ENCODE results near the gene MUC2. TPM values are rescaled to one million over a fixed set of nuclear protein-coding genes. Genes with fewer than 3 reads are reported as not detected.

MUC2 gene
- total and polyA plus RNA-seq, 10 of the 15 experiments (the other 5 are each of a cell fraction or from before 2014, with no cell fraction given) = 0.23 TPM; not detected in 9

GRCh38 chr11:1049911-1050580 is 24.6 kb upstream of the MUC2 start:
- Histone ChIP-seq H2AFZ (ENCODE audit: control insufficient read depth, low read depth, low read length) (no peak overlapping the region), H3K9me3 (replicated peaks; ENCODE audit: control insufficient read depth, insufficient read depth, low read length) (no peaks in the 10 kb centered on the region), H4K20me1 (ENCODE audit: control insufficient read depth, insufficient read depth) (no peaks in the 10 kb centered on the region), H3K27ac (ENCODE audit: control insufficient read depth, insufficient read depth) (no peak overlapping the region), H3K4me3 (no peak overlapping the region), H3K36me3 (ENCODE audit: control insufficient read depth in 2 of 2, insufficient read depth in 2 of 2, low read length in 1 of 2) (no peaks in the 10 kb centered on the region), H3K27me3 (replicated peaks in 1 of 2; ENCODE audit: control insufficient read depth in 2 of 2, insufficient read depth in 2 of 2, low read length in 1 of 2) (no peaks in the 10 kb centered on the region), H3K9ac (ENCODE audit: control insufficient read depth, insufficient read depth, low read length) (no peak overlapping the region), H3K79me2 (ENCODE audit: control insufficient read depth, insufficient read depth, low read length) (no peaks in the 10 kb centered on the region), H3K4me1 (ENCODE audit: control insufficient read depth, insufficient read depth, low read length) (no peaks in the 10 kb centered on the region), H3K4me2 (ENCODE audit: control insufficient read depth, insufficient read depth) (no peak overlapping the region)
- intact Hi-C loops (cut with micrococcal nuclease; ENCODE audit: unreplicated experiment) (loop anchor here (5.0 kb wide), 1 partner anchor 123 kb away; the partner anchor contains the start of gene AP2A2), in situ Hi-C loops (cut with MboI) (loop anchor here (10.0 kb wide), 1 partner anchor 205 kb away; the partner anchor contains the start of genes POLR2L and TSPAN4)
- ChIA-PET SMC1A (ENCODE audit: uncharacterized antibody, unreplicated experiment) (no interaction called here), CTCF (interaction anchor here (1.5 to 1.8 kb wide), 2 partner anchors 199 to 203 kb away, joined by 5 to 23 read pairs; no protein-coding TSS in a partner anchor), RAD21 (ENCODE audit: unreplicated experiment) (interaction anchor here (0.6 to 0.8 kb wide), 2 partner anchors 201 to 204 kb away, joined by 3 read pairs; no protein-coding TSS in a partner anchor), POLR2A (no interaction called here)
- TF ChIP-seq EP300 (IDR thresholded peaks at IDR 0.05; ENCODE audit: borderline replicate concordance in 1 of 2, control insufficient read depth in 1 of 2, low read depth in 2 of 2, low read length in 2 of 2) (no peak), SMAD5 (IDR thresholded peaks at IDR 0.05; ENCODE audit: low read depth) (no peak), RCOR1 (conservative IDR thresholded peaks at IDR 0.05; ENCODE audit: low read depth, low read length) (no peak)
- DNase-seq (ENCODE audit: low read depth, low spot score) = no peak
- ATAC-seq = no peak
- WGBS (ENCODE audit: insufficient coverage, insufficient replicate concordance, low lambda C conversion rate, missing lambda C conversion rate) = 35% methylated on average over 16 of the region's 18 CpGs
- no peak for FAIRE-seq
- no TSS peak for BruUV-seq (replicated peaks)

GRCh38 chr11:1050581-1051355 is 23.9 kb upstream of the MUC2 start:
- Histone ChIP-seq H4K20me1 (ENCODE audit: control insufficient read depth, insufficient read depth) (no peaks in the 10 kb centered on the region), H3K27ac (ENCODE audit: control insufficient read depth, insufficient read depth) (no peak overlapping the region), H2AFZ (ENCODE audit: control insufficient read depth, low read depth, low read length) (peak overlapping the region; percentile 39), H3K4me2 (ENCODE audit: control insufficient read depth, insufficient read depth) (no peak overlapping the region), H3K36me3 (ENCODE audit: control insufficient read depth in 2 of 2, insufficient read depth in 2 of 2, low read length in 1 of 2) (no peaks in the 10 kb centered on the region), H3K27me3 (replicated peaks in 1 of 2; ENCODE audit: control insufficient read depth in 2 of 2, insufficient read depth in 2 of 2, low read length in 1 of 2) (no peaks in the 10 kb centered on the region), H3K9me3 (replicated peaks; ENCODE audit: control insufficient read depth, insufficient read depth, low read length) (no peaks in the 10 kb centered on the region), H3K4me1 (ENCODE audit: control insufficient read depth, insufficient read depth, low read length) (no peaks in the 10 kb centered on the region), H3K79me2 (ENCODE audit: control insufficient read depth, insufficient read depth, low read length) (no peaks in the 10 kb centered on the region), H3K9ac (ENCODE audit: control insufficient read depth, insufficient read depth, low read length) (no peak overlapping the region), H3K4me3 (no peak overlapping the region)
- ATAC-seq (peak; percentile 100), DNase-seq (ENCODE audit: low read depth, low spot score) (no peak), FAIRE-seq (peak; percentile 88)
- SMC1A ChIA-PET (ENCODE audit: uncharacterized antibody, unreplicated experiment) = no interaction called here
- POLR2A ChIA-PET = no interaction called here
- BruUV-seq (replicated peaks) = no TSS peak
- 23% methylated on average over 34 of the region's 39 CpGs for WGBS (ENCODE audit: insufficient coverage, insufficient replicate concordance, low lambda C conversion rate, missing lambda C conversion rate)
- intact Hi-C loops (cut with micrococcal nuclease; ENCODE audit: unreplicated experiment) = loop anchor here (1.0 to 5.0 kb wide), 2 partner anchors 123 to 202 kb away; partner anchors contain the start of gene AP2A2
- CTCF ChIA-PET = interaction anchor here (1.0 to 1.8 kb wide), 5 partner anchors 11 to 204 kb away, joined by 3 to 23 read pairs (median 5); no protein-coding TSS in a partner anchor
- in situ Hi-C loops (cut with MboI) = loop anchor here (10.0 kb wide), 1 partner anchor 206 kb away; the partner anchor contains the start of genes POLR2L and TSPAN4
- RAD21 ChIA-PET (ENCODE audit: unreplicated experiment) = interaction anchor here (0.6 to 0.9 kb wide), 3 partner anchors 202 to 205 kb away, joined by 3 read pairs; no protein-coding TSS in a partner anchor
- TF ChIP-seq RAD21 (IDR thresholded peaks at IDR 0.05; ENCODE audit: insufficient read depth, low read depth, low read length) (peak; percentile 89), NKRF (conservative IDR thresholded peaks at IDR 0.05) (no peak), MYB (IDR thresholded peaks at IDR 0.05; ENCODE audit: borderline replicate concordance, low read depth, low read length) (no peak), RELA (IDR thresholded peaks at IDR 0.05; ENCODE audit: borderline replicate concordance, partially characterized antibody) (peak; percentile 42), BHLHE40 (IDR thresholded peaks at IDR 0.05; ENCODE audit: borderline replicate concordance in 1 of 2, low read depth in 2 of 2, low read length in 1 of 2) (peak; percentile 30 to 66; a peak in 2 of 4 replicates), LARP7 (IDR thresholded peaks at IDR 0.05) (peak; percentile 30; the same call in 1 of the 2 replicates), NFIC (IDR thresholded peaks at IDR 0.05; ENCODE audit: low read depth, low read length) (no peak), SMC3 (IDR thresholded peaks at IDR 0.05; ENCODE audit: borderline replicate concordance, low read length) (peak; percentile 94), NFXL1 (IDR thresholded peaks at IDR 0.05; ENCODE audit: borderline replicate concordance) (no peak), MXI1 (IDR thresholded peaks at IDR 0.05; ENCODE audit: low read depth, low read length) (no peak)
